Measurements from ENCODE around the gene HSPA5.
"Not testable (repeated sequence)": the region's sequence is repeated elsewhere in the genome, so short reads cannot be mapped to it uniquely, and the experiment has no call there.

- TF ChIP-seq, protein P1, sequence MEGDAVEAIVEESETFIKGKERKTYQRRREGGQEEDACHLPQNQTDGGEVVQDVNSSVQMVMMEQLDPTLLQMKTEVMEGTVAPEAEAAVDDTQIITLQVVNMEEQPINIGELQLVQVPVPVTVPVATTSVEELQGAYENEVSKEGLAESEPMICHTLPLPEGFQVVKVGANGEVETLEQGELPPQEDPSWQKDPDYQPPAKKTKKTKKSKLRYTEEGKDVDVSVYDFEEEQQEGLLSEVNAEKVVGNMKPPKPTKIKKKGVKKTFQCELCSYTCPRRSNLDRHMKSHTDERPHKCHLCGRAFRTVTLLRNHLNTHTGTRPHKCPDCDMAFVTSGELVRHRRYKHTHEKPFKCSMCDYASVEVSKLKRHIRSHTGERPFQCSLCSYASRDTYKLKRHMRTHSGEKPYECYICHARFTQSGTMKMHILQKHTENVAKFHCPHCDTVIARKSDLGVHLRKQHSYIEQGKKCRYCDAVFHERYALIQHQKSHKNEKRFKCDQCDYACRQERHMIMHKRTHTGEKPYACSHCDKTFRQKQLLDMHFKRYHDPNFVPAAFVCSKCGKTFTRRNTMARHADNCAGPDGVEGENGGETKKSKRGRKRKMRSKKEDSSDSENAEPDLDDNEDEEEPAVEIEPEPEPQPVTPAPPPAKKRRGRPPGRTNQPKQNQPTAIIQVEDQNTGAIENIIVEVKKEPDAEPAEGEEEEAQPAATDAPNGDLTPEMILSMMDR (IDR thresholded peaks at IDR 0.05; ENCODE audit: low read depth, low read length, poor library complexity, severe bottlenecking) = not testable (repeated sequence)
- TF ChIP-seq EZH2phosphoT487 (IDR thresholded peaks at IDR 0.05; ENCODE audit: borderline replicate concordance, low read length) = not testable (repeated sequence)
Observed at GRCh38 chr9:125195591-125195990, 45.6 kb downstream of the HSPA5 start.

All from DOHH2 (cell line).